ENCODE measurements around the gene CMTM4.

Gene CMTM4

GRCh38 chr16:66652661-66653360 lies 43.7 kb downstream of the CMTM4 start:
- no peak overlapping the region for H3K9ac ChIP-seq (ENCODE audit: low read depth, low read length)
- H3K36me3 ChIP-seq (ENCODE audit: insufficient read depth, low read length), result no peaks in the 10 kb centered on the region
- H3K4me3 ChIP-seq (ENCODE audit: low read length), result no peak overlapping the region
- no peaks in the 10 kb centered on the region for H3K9me3 ChIP-seq (replicated peaks; ENCODE audit: low read length)
- no peaks in the 10 kb centered on the region for H3K27me3 ChIP-seq (ENCODE audit: control insufficient read depth, insufficient read depth, low read length)
- H3K4me1 ChIP-seq (ENCODE audit: control insufficient read depth, insufficient read depth, low read length), result peaks cover 32% of the 10 kb centered on the region
- no peak overlapping the region for H3K4me2 ChIP-seq (ENCODE audit: low read length)

DNA sequence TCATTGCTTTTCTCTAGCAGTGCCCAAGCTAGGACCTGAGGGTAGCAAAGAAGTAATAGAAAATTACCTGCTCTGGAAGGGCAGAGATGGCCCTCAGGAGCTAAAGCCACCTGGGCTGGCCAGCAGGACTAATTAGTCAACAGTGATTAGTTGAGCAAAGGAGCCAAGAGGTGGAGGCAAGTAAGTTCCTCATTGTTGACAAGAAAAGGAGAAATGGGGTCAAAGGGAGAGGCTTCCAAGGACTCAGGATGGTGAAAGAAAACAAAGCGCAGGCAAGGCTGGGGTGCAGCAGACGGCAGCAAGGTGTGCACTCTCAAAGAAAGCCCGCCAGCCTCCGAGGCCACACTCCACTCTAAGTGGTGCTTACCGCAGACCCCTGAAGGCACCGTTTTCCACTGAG lies 44.6 kb downstream of the CMTM4 start:
- Histone ChIP-seq H3K4me3 (ENCODE audit: low read length) (no peak overlapping the region), H3K9ac (ENCODE audit: low read depth, low read length) (no peak overlapping the region), H3K4me2 (ENCODE audit: low read length) (no peak overlapping the region), H3K9me3 (replicated peaks; ENCODE audit: low read length) (no peaks in the 10 kb centered on the region), H3K36me3 (ENCODE audit: insufficient read depth, low read length) (no peaks in the 10 kb centered on the region), H3K4me1 (ENCODE audit: control insufficient read depth, insufficient read depth, low read length) (peaks cover 29% of the 10 kb centered on the region), H3K27me3 (ENCODE audit: control insufficient read depth, insufficient read depth, low read length) (no peaks in the 10 kb centered on the region)

GRCh38 chr16:66651474-66651765 lies 45.1 kb downstream of the CMTM4 start:
- no peak overlapping the region for H3K9ac ChIP-seq (ENCODE audit: low read depth, low read length)
- peak overlapping the region; percentile 44 for H3K4me3 ChIP-seq (ENCODE audit: low read length)
- H3K4me2 ChIP-seq (ENCODE audit: low read length), result peak overlapping the region; percentile 72
- H3K36me3 ChIP-seq (ENCODE audit: insufficient read depth, low read length), result no peaks in the 10 kb centered on the region
- H3K27me3 ChIP-seq (ENCODE audit: control insufficient read depth, insufficient read depth, low read length), result no peaks in the 10 kb centered on the region
- no peaks in the 10 kb centered on the region for H3K9me3 ChIP-seq (replicated peaks; ENCODE audit: low read length)
- peaks cover 24% of the 10 kb centered on the region for H3K4me1 ChIP-seq (ENCODE audit: control insufficient read depth, insufficient read depth, low read length)

DNA sequence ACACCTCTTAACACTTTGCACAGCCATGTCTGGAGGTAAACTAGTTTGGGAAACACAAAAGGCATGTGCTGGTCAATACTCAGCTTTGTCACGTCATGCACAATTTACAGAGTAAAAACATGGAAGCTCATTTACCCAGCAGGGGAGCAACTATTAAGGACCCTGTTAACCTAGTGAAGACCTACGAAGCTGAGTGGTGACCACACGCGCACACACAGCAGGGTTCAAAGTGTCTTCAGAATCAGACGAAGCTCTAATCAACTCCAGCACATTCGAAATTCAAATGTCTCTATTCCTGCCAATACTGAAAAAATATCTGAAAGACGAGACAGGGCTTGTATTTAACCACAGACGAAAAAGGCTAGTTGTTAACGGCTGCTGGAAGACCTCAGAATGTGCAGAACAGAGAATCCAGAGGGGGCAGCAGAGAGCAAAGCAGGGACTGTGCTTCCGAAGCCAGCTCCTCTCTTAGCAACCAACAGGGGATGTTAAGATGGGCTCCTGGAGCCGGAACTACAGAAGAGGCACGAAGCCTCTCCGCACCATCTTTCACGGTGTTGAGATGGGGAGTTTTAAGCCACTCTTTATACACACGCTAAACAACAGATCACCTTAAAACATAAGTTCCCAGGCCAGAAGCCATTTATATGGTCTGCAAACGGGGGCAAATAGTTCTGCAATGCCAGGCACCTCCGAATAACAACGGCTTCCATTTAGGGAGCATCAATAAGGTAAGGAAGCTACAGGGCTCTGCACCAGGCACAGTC lies 45.7 kb downstream of the CMTM4 start:
- no peaks in the 10 kb centered on the region for H3K36me3 ChIP-seq (ENCODE audit: insufficient read depth, low read length)
- H3K9me3 ChIP-seq (replicated peaks; ENCODE audit: low read length), result no peaks in the 10 kb centered on the region
- H3K4me1 ChIP-seq (ENCODE audit: control insufficient read depth, insufficient read depth, low read length), result peaks cover 19% of the 10 kb centered on the region
- H3K4me2 ChIP-seq (ENCODE audit: low read length), result peak overlapping the region; percentile 72
- H3K9ac ChIP-seq (ENCODE audit: low read depth, low read length), result no peak overlapping the region
- no peaks in the 10 kb centered on the region for H3K27me3 ChIP-seq (ENCODE audit: control insufficient read depth, insufficient read depth, low read length)
- H3K4me3 ChIP-seq (ENCODE audit: low read length), result peak overlapping the region; percentile 44

- Histone ChIP-seq H3K36me3 (ENCODE audit: insufficient read depth, low read length) (no peaks in the 10 kb centered on the region), H3K9ac (ENCODE audit: low read depth, low read length) (no peak overlapping the region), H3K4me1 (ENCODE audit: control insufficient read depth, insufficient read depth, low read length) (peaks cover 17% of the 10 kb centered on the region), H3K27me3 (ENCODE audit: control insufficient read depth, insufficient read depth, low read length) (no peaks in the 10 kb centered on the region), H3K4me2 (ENCODE audit: low read length) (no peak overlapping the region), H3K4me3 (ENCODE audit: low read length) (no peak overlapping the region), H3K9me3 (replicated peaks; ENCODE audit: low read length) (no peaks in the 10 kb centered on the region)
Measured at GRCh38 chr16:66649636-66650205, 46.8 kb downstream of the CMTM4 start.

DNA sequence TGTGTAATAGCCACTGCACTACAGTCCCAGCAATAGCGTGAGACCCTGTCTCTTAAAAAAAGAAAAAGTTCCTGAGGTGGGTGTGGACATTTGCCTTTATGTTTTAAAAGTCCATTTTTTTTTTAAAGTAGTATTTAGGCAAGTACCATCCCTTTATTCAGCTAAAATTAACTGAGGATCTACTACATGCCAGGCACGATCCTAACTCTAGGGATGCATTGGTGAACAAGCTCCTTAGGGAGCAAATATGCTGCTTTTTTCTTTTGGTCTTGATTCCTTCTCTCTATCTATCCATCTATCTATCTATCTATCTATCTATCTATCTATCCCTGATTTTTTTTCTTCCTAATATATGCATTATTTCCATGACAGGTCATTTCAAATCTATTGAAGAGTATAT lies 47.4 kb downstream of the CMTM4 start:
- Histone ChIP-seq H3K36me3 (ENCODE audit: insufficient read depth, low read length) (no peaks in the 10 kb centered on the region), H3K27me3 (ENCODE audit: control insufficient read depth, insufficient read depth, low read length) (no peaks in the 10 kb centered on the region), H3K4me1 (ENCODE audit: control insufficient read depth, insufficient read depth, low read length) (peaks cover 17% of the 10 kb centered on the region), H3K4me2 (ENCODE audit: low read length) (no peak overlapping the region), H3K9ac (ENCODE audit: low read depth, low read length) (no peak overlapping the region), H3K9me3 (replicated peaks; ENCODE audit: low read length) (no peaks in the 10 kb centered on the region), H3K4me3 (ENCODE audit: low read length) (no peak overlapping the region)

GRCh38 chr16:66647866-66648265 lies 48.7 kb downstream of the CMTM4 start:
- no peak overlapping the region for H3K4me2 ChIP-seq (ENCODE audit: low read length)
- H3K36me3 ChIP-seq (ENCODE audit: insufficient read depth, low read length), result no peaks in the 10 kb centered on the region
- no peak overlapping the region for H3K4me3 ChIP-seq (ENCODE audit: low read length)
- no peak overlapping the region for H3K9ac ChIP-seq (ENCODE audit: low read depth, low read length)
- no peaks in the 10 kb centered on the region for H3K9me3 ChIP-seq (replicated peaks; ENCODE audit: low read length)
- H3K4me1 ChIP-seq (ENCODE audit: control insufficient read depth, insufficient read depth, low read length), result peaks cover 11% of the 10 kb centered on the region
- no peaks in the 10 kb centered on the region for H3K27me3 ChIP-seq (ENCODE audit: control insufficient read depth, insufficient read depth, low read length)

GRCh38 chr16:66641387-66641786 lies 55.2 kb downstream of the CMTM4 start:
- H3K9me3 ChIP-seq (replicated peaks; ENCODE audit: low read length), result no peaks in the 10 kb centered on the region
- H3K4me1 ChIP-seq (ENCODE audit: control insufficient read depth, insufficient read depth, low read length), result peaks cover 10% of the 10 kb centered on the region
- H3K4me3 ChIP-seq (ENCODE audit: low read length), result no peak overlapping the region
- no peaks in the 10 kb centered on the region for H3K27me3 ChIP-seq (ENCODE audit: control insufficient read depth, insufficient read depth, low read length)
- no peak overlapping the region for H3K4me2 ChIP-seq (ENCODE audit: low read length)
- no peak overlapping the region for H3K9ac ChIP-seq (ENCODE audit: low read depth, low read length)
- H3K36me3 ChIP-seq (ENCODE audit: insufficient read depth, low read length), result no peaks in the 10 kb centered on the region

GRCh38 chr16:66640724-66641314 lies 55.7 kb downstream of the CMTM4 start:
- Histone ChIP-seq H3K4me3 (ENCODE audit: low read length) (no peak overlapping the region), H3K27me3 (ENCODE audit: control insufficient read depth, insufficient read depth, low read length) (no peaks in the 10 kb centered on the region), H3K4me2 (ENCODE audit: low read length) (no peak overlapping the region), H3K9ac (ENCODE audit: low read depth, low read length) (no peak overlapping the region), H3K9me3 (replicated peaks; ENCODE audit: low read length) (no peaks in the 10 kb centered on the region), H3K36me3 (ENCODE audit: insufficient read depth, low read length) (no peaks in the 10 kb centered on the region), H3K4me1 (ENCODE audit: control insufficient read depth, insufficient read depth, low read length) (peaks cover 10% of the 10 kb centered on the region)

- no peaks in the 10 kb centered on the region for H3K27me3 ChIP-seq (ENCODE audit: control insufficient read depth, insufficient read depth, low read length)
- no peaks in the 10 kb centered on the region for H3K36me3 ChIP-seq (ENCODE audit: insufficient read depth, low read length)
- H3K4me3 ChIP-seq (ENCODE audit: low read length), result no peak overlapping the region
- peaks cover 10% of the 10 kb centered on the region for H3K4me1 ChIP-seq (ENCODE audit: control insufficient read depth, insufficient read depth, low read length)
- H3K4me2 ChIP-seq (ENCODE audit: low read length), result peak overlapping the region; percentile 33
- H3K9ac ChIP-seq (ENCODE audit: low read depth, low read length), result no peak overlapping the region
- no peaks in the 10 kb centered on the region for H3K9me3 ChIP-seq (replicated peaks; ENCODE audit: low read length)
Measured at GRCh38 chr16:66639091-66639885, 57.3 kb downstream of the CMTM4 start.

DNA sequence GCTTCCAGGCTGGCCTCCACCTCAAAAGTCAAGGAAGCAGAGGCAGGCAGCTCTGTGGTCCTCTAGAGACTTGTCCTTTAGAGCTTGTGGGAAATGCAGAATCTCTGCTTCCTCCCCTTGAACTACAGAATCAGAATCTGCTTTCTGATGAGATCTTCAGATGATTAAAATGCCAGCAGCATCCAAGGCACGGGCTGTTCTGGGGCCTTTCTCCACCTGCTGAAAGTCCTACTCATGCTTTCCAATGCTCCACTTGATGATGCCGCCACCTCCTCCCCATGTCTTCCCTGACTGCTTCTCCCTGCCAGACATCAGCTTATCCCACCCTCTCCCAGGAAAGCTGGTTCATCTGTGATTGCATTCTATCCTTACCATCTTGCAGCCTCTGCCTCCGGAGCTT lies 58.7 kb downstream of the CMTM4 start:
- Histone ChIP-seq H3K4me2 (ENCODE audit: low read length) (no peak overlapping the region), H3K27me3 (ENCODE audit: control insufficient read depth, insufficient read depth, low read length) (no peaks in the 10 kb centered on the region), H3K4me3 (ENCODE audit: low read length) (no peak overlapping the region), H3K36me3 (ENCODE audit: insufficient read depth, low read length) (no peaks in the 10 kb centered on the region), H3K9ac (ENCODE audit: low read depth, low read length) (no peak overlapping the region), H3K4me1 (ENCODE audit: control insufficient read depth, insufficient read depth, low read length) (peaks cover 10% of the 10 kb centered on the region), H3K9me3 (replicated peaks; ENCODE audit: low read length) (no peaks in the 10 kb centered on the region)
